PFSK-1 (cell line): Measurements from ENCODE around the gene SH2D1A.

Experiments used
- FOXP2 ChIP-seq: optimal IDR thresholded peaks from 2 replicates; pipeline ENCODE3; 2011; ENCODE audit warnings: borderline replicate concordance, control low read depth, inconsistent platforms; ENCODE audit not compliant: insufficient read depth; ENCODE audit errors: extremely low read length, extremely low read depth
- POLR2AphosphoS5 ChIP-seq: IDR thresholded peaks from 2 replicates; pipeline ENCODE4 v1.6.1; 2012; ENCODE audit warnings: low read depth, mild to moderate bottlenecking, control low read depth, low read length, moderate library complexity
- SIN3A ChIP-seq: IDR thresholded peaks from 2 replicates; pipeline ENCODE4 v1.6.1; 2012; ENCODE audit warnings: mild to moderate bottlenecking, low read length, moderate library complexity, borderline replicate concordance; ENCODE audit not compliant: insufficient read depth
- TAF1 ChIP-seq: IDR thresholded peaks from 2 replicates; pipeline ENCODE4 v1.6.1; 2012; ENCODE audit warnings: low read length, control low read depth, borderline replicate concordance; ENCODE audit not compliant: insufficient read depth
- TF ChIP-seq, protein P1 (sequence below), 2 experiments: IDR thresholded peaks; 2 replicates each; pipeline versions ENCODE4 v1.6.1 to v1.8.0; 2011 to 2012; ENCODE audit warnings: low read depth in 2 of 2, low read length in 2 of 2, control low read depth in 1 of 2, inconsistent platforms in 1 of 2, mild to moderate bottlenecking in 1 of 2, moderate library complexity in 1 of 2; ENCODE audit not compliant: insufficient read depth in 1 of 2

SH2D1A gene

GRCh38 chrX:124338733-124339514, 7.4 kb upstream of the SH2D1A start:
- no peak for TF ChIP-seq FOXP2
- no peak for TF ChIP-seq POLR2AphosphoS5
- no peak for TF ChIP-seq SIN3A
- no peak for TF ChIP-seq TAF1
- TF ChIP-seq, protein P1, sequence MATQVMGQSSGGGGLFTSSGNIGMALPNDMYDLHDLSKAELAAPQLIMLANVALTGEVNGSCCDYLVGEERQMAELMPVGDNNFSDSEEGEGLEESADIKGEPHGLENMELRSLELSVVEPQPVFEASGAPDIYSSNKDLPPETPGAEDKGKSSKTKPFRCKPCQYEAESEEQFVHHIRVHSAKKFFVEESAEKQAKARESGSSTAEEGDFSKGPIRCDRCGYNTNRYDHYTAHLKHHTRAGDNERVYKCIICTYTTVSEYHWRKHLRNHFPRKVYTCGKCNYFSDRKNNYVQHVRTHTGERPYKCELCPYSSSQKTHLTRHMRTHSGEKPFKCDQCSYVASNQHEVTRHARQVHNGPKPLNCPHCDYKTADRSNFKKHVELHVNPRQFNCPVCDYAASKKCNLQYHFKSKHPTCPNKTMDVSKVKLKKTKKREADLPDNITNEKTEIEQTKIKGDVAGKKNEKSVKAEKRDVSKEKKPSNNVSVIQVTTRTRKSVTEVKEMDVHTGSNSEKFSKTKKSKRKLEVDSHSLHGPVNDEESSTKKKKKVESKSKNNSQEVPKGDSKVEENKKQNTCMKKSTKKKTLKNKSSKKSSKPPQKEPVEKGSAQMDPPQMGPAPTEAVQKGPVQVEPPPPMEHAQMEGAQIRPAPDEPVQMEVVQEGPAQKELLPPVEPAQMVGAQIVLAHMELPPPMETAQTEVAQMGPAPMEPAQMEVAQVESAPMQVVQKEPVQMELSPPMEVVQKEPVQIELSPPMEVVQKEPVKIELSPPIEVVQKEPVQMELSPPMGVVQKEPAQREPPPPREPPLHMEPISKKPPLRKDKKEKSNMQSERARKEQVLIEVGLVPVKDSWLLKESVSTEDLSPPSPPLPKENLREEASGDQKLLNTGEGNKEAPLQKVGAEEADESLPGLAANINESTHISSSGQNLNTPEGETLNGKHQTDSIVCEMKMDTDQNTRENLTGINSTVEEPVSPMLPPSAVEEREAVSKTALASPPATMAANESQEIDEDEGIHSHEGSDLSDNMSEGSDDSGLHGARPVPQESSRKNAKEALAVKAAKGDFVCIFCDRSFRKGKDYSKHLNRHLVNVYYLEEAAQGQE (IDR thresholded peaks at IDR 0.05; ENCODE audit: insufficient read depth in 1 of 2, low read depth in 2 of 2, low read length in 2 of 2): no peak

DNA sequence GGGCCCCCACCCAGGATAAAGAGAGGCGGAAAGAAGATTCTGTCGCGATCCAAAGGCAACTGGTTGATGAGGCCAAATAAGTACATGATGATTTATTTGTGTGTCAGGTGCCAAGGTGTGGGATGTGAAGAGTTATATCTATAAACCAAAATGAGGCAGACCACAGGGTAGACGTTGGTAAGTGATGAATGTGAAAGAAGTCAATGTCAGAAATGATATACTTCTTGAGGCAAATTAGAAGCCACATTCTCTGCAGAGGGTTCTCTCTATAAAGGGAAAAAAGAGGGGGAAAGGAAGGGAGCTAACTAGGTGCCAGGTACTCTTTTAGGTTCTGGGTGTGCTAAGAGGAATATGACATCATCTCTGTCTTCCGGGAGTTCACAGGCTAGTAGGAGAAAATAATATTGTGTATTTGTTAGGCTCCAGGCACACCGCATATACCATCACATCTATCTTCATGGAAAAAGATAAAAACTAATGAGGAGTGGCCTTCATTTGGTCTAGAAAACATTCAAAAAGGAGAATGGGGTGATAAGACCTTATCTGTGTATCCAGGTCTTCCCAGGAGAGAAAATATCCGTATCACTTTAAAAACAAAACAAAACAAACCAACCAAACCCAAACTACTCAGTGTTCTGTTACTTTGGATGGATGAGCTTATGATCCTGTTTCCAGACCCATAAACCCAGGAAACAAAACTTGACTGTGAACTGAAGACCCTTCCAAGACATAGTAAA, 4.8 kb upstream of the SH2D1A start:
- no peak for TF ChIP-seq POLR2AphosphoS5
- TF ChIP-seq FOXP2: no peak
- TF ChIP-seq, protein P1 (IDR thresholded peaks at IDR 0.05; ENCODE audit: insufficient read depth in 1 of 2, low read depth in 2 of 2, low read length in 2 of 2): no peak
- no peak for TF ChIP-seq SIN3A
- TF ChIP-seq TAF1: no peak

DNA sequence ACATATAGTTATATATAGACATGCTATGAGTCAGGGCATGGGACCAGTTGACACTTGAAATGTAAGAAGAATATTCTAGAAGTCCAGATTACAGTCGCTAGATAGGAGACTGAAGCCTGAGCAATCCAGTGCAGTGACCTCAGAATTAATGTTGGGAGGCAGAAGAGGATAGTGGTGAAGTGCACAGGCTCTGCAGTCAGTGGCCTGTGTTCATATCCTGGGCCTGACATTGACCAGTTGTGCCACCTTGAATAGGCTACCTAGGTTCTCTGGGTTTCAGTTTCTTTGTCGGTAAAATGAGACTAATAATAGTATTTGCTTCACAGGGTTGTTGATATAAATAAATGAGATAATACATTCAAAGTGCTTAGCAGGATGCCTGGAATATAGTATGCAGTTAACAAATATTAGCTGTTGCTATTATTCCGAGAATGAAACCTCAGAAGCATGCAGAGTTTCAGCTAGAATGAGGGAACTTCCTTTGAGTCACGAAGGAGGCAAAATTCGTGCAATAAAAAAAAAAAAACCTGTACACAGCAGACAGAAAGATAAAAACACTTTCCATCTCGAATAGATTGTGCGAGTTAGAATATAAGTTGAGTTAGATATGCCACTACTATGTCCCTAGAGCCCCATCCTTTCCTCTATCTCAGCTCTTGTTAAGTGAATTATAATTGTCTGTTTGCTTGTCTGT, 4.0 kb upstream of the SH2D1A start:
- TF ChIP-seq FOXP2 (no peak), TAF1 (no peak), POLR2AphosphoS5 (no peak), SIN3A (no peak)
- TF ChIP-seq, protein P1 (IDR thresholded peaks at IDR 0.05; ENCODE audit: insufficient read depth in 1 of 2, low read depth in 2 of 2, low read length in 2 of 2): no peak

DNA sequence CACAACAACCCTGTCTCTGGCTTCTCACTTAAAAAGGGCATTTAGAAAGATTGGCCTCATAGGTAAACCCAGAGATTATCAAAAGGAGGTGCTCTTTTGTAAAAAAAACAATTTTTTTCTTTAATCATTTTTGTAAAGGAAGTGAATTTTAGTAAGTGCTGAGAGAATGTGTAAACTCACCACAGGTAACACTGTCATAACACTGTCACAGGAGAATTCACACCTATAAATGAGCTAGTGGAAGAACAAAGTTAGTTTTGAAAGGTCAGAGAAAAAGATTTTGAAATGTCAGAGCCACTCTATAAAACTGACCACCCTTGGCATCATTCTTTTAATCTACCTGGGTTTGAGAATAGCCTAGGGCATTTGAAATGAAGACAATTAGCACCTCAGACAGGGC, 3.3 kb upstream of the SH2D1A start:
- TF ChIP-seq TAF1 (no peak), FOXP2 (no peak), POLR2AphosphoS5 (no peak), SIN3A (no peak)
- TF ChIP-seq, protein P1 (IDR thresholded peaks at IDR 0.05; ENCODE audit: insufficient read depth in 1 of 2, low read depth in 2 of 2, low read length in 2 of 2): no peak
